PFSK-1 (cell line): ENCODE measurements around the gene VAV2.

ENCODE experiments used
- FOXP2 ChIP-seq: optimal IDR thresholded peaks from 2 replicates; pipeline ENCODE3; 2011; ENCODE audit warnings: borderline replicate concordance, control low read depth, inconsistent platforms; ENCODE audit not compliant: insufficient read depth; ENCODE audit errors: extremely low read length, extremely low read depth
- POLR2AphosphoS5 ChIP-seq: IDR thresholded peaks from 2 replicates; pipeline ENCODE4 v1.6.1; 2012; ENCODE audit warnings: low read depth, mild to moderate bottlenecking, control low read depth, low read length, moderate library complexity
- REST ChIP-seq, 2 experiments: IDR thresholded peaks; 2 replicates each; pipeline versions ENCODE4 v1.6.1 to v1.8.0; 2011 to 2012; ENCODE audit warnings: low read depth in 2 of 2, low read length in 2 of 2, control low read depth in 1 of 2, inconsistent platforms in 1 of 2, mild to moderate bottlenecking in 1 of 2, moderate library complexity in 1 of 2; ENCODE audit not compliant: insufficient read depth in 1 of 2
- SIN3A ChIP-seq: IDR thresholded peaks from 2 replicates; pipeline ENCODE4 v1.6.1; 2012; ENCODE audit warnings: mild to moderate bottlenecking, low read length, moderate library complexity, borderline replicate concordance; ENCODE audit not compliant: insufficient read depth
- TAF1 ChIP-seq: IDR thresholded peaks from 2 replicates; pipeline ENCODE4 v1.6.1; 2012; ENCODE audit warnings: low read length, control low read depth, borderline replicate concordance; ENCODE audit not compliant: insufficient read depth

The VAV2 gene

GRCh38 chr9:134039386-134040175 lies 47.5 kb upstream of the VAV2 start:
- TF ChIP-seq FOXP2, result no peak
- no peak for TF ChIP-seq TAF1
- no peak for TF ChIP-seq POLR2AphosphoS5
- TF ChIP-seq SIN3A, result no peak
- no peak for TF ChIP-seq REST (IDR thresholded peaks at IDR 0.05; ENCODE audit: insufficient read depth in 1 of 2, low read depth in 2 of 2, low read length in 2 of 2)

- TF ChIP-seq FOXP2, result no peak
- no peak for TF ChIP-seq TAF1
- no peak for TF ChIP-seq POLR2AphosphoS5
- no peak for TF ChIP-seq SIN3A
- no peak for TF ChIP-seq REST (IDR thresholded peaks at IDR 0.05; ENCODE audit: insufficient read depth in 1 of 2, low read depth in 2 of 2, low read length in 2 of 2)
Observed at GRCh38 chr9:134037641-134038040, 45.5 kb upstream of the VAV2 start.

- TF ChIP-seq FOXP2 (no peak), POLR2AphosphoS5 (no peak), TAF1 (no peak), SIN3A (no peak)
Observed at GRCh38 chr9:134036130-134036529, 44.0 kb upstream of the VAV2 start.

GRCh38 chr9:134035041-134036039 lies 43.2 kb upstream of the VAV2 start:
- TF ChIP-seq POLR2AphosphoS5 (no peak), FOXP2 (no peak)

- no peak for TF ChIP-seq POLR2AphosphoS5
- no peak for TF ChIP-seq REST (IDR thresholded peaks at IDR 0.05; ENCODE audit: insufficient read depth in 1 of 2, low read depth in 2 of 2, low read length in 2 of 2)
- no peak for TF ChIP-seq TAF1
Observed at GRCh38 chr9:134034215-134035040, 42.3 kb upstream of the VAV2 start.
